ENCODE data around the gene THSD4.

Gene THSD4

GRCh38 chr15:71754660-71755059 lies 639.4 kb downstream of the THSD4 start:
- Histone ChIP-seq H3K36me3 (no peaks in the 10 kb centered on the region), H3K27me3 (no peaks in the 10 kb centered on the region), H3K27ac (no peak overlapping the region), H4K20me1 (no peaks in the 10 kb centered on the region), H3K9ac (no peak overlapping the region), H3K9me3 (replicated peaks in 1 of 11) (peaks cover 2 to 12% (median 6%) of the 10 kb centered on the region in 11 experiments; a peak in 19 of 22 replicates), H3K4me1 (peaks cover 11 to 47% (median 30%) of the 10 kb centered on the region in 10 experiments), H3K4me2 (0 out of 22 replicates have a peak overlapping the region, but pooled peaks of 1 of the 11 experiments have one; percentile 9), H3K4me3 (no peak overlapping the region)
- no peak for TF ChIP-seq Cebpa-rat (IDR thresholded peaks at IDR 0.05)

GRCh38 chr15:71755092-71755970 lies 640.1 kb downstream of the THSD4 start:
- Histone ChIP-seq H3K27me3 (no peaks in the 10 kb centered on the region), H3K36me3 (no peaks in the 10 kb centered on the region; a peak in 1 of 22 replicates), H3K4me2 (peak overlapping the region in 3 of 11 experiments; percentile 4 to 10 (median 9); a peak in 1 of 22 replicates), H4K20me1 (no peaks in the 10 kb centered on the region), H3K4me1 (peaks cover 11 to 43% (median 29%) of the 10 kb centered on the region in 10 experiments), H3K9ac (no peak overlapping the region), H3K4me3 (no peak overlapping the region), H3K9me3 (replicated peaks in 1 of 11) (peaks cover 9 to 18% (median 13%) of the 10 kb centered on the region in 11 experiments), H3K27ac (no peak overlapping the region)
- TF ChIP-seq Cebpa-rat (IDR thresholded peaks at IDR 0.05): no peak

- H3K27me3 ChIP-seq: no peaks in the 10 kb centered on the region
- peaks cover 15 to 32% (median 22%) of the 10 kb centered on the region in 10 experiments for H3K4me1 ChIP-seq
- H3K9ac ChIP-seq: no peak overlapping the region
- no peak overlapping the region for H3K27ac ChIP-seq
- no peaks in the 10 kb centered on the region; a peak in 1 of 22 replicates for H3K36me3 ChIP-seq
- peaks cover 18 to 32% (median 27%) of the 10 kb centered on the region in 11 experiments for H3K9me3 ChIP-seq (replicated peaks in 1 of 11)
- H3K4me2 ChIP-seq: no peak overlapping the region
- no peaks in the 10 kb centered on the region for H4K20me1 ChIP-seq
- TF ChIP-seq Cebpa-rat (IDR thresholded peaks at IDR 0.05): no peak
- no peak overlapping the region for H3K4me3 ChIP-seq
Observed at GRCh38 chr15:71756599-71757352, 641.5 kb downstream of the THSD4 start.

GRCh38 chr15:71757741-71758530 lies 642.7 kb downstream of the THSD4 start:
- Histone ChIP-seq H3K4me1 (peaks cover 5 to 20% (median 12%) of the 10 kb centered on the region in 10 experiments), H3K27me3 (no peaks in the 10 kb centered on the region), H3K27ac (no peak overlapping the region), H3K9ac (no peak overlapping the region), H3K36me3 (no peaks in the 10 kb centered on the region; a peak in 1 of 22 replicates), H3K9me3 (replicated peaks in 1 of 11) (peaks cover 18 to 34% (median 29%) of the 10 kb centered on the region in 11 experiments), H3K4me3 (no peak overlapping the region), H4K20me1 (no peaks in the 10 kb centered on the region), H3K4me2 (peak overlapping the region in 8 of 11 experiments; percentile 11 to 64 (median 24); a peak in 12 of 22 replicates)
- TF ChIP-seq Cebpa-rat (IDR thresholded peaks at IDR 0.05): no peak

GRCh38 chr15:71758711-71759110 lies 643.4 kb downstream of the THSD4 start:
- Histone ChIP-seq H3K4me1 (peaks cover 0 to 13% (median 7%) of the 10 kb centered on the region in 10 experiments; a peak in 14 of 20 replicates), H3K9ac (no peak overlapping the region), H3K4me3 (no peak overlapping the region), H3K36me3 (no peaks in the 10 kb centered on the region; a peak in 1 of 22 replicates), H3K27me3 (no peaks in the 10 kb centered on the region), H4K20me1 (no peaks in the 10 kb centered on the region), H3K4me2 (no peak overlapping the region), H3K27ac (no peak overlapping the region), H3K9me3 (replicated peaks in 1 of 11) (peaks cover 18 to 34% (median 29%) of the 10 kb centered on the region in 11 experiments)
- TF ChIP-seq Cebpa-rat (IDR thresholded peaks at IDR 0.05): no peak

GRCh38 chr15:71760852-71761251 lies 645.6 kb downstream of the THSD4 start:
- Histone ChIP-seq H3K36me3 (no peaks in the 10 kb centered on the region; a peak in 1 of 22 replicates), H3K4me2 (no peak overlapping the region), H3K9ac (no peak overlapping the region), H3K27me3 (no peaks in the 10 kb centered on the region), H3K4me1 (peaks cover 0 to 12% (median 6%) of the 10 kb centered on the region in 10 experiments; a peak in 14 of 20 replicates), H3K27ac (no peak overlapping the region), H3K4me3 (no peak overlapping the region), H3K9me3 (replicated peaks in 1 of 11) (peaks cover 15 to 34% (median 27%) of the 10 kb centered on the region in 11 experiments), H4K20me1 (no peaks in the 10 kb centered on the region)
- TF ChIP-seq Cebpa-rat (IDR thresholded peaks at IDR 0.05): no peak

- no peaks in the 10 kb centered on the region for H3K27me3 ChIP-seq
- H4K20me1 ChIP-seq: no peaks in the 10 kb centered on the region
- 0 out of 22 replicates have a peak overlapping the region, but pooled peaks of 2 of the 11 experiments have one; percentile 9 to 13 for H3K4me2 ChIP-seq
- no peaks in the 10 kb centered on the region; a peak in 1 of 22 replicates for H3K36me3 ChIP-seq
- H3K4me1 ChIP-seq: peaks cover 0 to 12% (median 6%) of the 10 kb centered on the region in 10 experiments; a peak in 14 of 20 replicates
- H3K9ac ChIP-seq: no peak overlapping the region
- H3K4me3 ChIP-seq: no peak overlapping the region
- no peak for TF ChIP-seq Cebpa-rat (IDR thresholded peaks at IDR 0.05)
- peaks cover 15 to 34% (median 27%) of the 10 kb centered on the region in 11 experiments for H3K9me3 ChIP-seq (replicated peaks in 1 of 11)
- H3K27ac ChIP-seq: no peak overlapping the region
Observed at GRCh38 chr15:71761649-71762048, 646.4 kb downstream of the THSD4 start.

GRCh38 chr15:71768184-71768583 lies 652.9 kb downstream of the THSD4 start:
- no peak overlapping the region for H3K4me3 ChIP-seq

More at GRCh38 chr15:71768184-71768583, 652.9 kb downstream of the THSD4 start:
- Histone ChIP-seq H3K9ac (no peak overlapping the region), H3K4me2 (no peak overlapping the region), H3K9me3 (replicated peaks in 1 of 11) (no peaks in the 10 kb centered on the region), H3K4me1 (no peaks in the 10 kb centered on the region), H3K36me3 (no peaks in the 10 kb centered on the region), H3K27me3 (no peaks in the 10 kb centered on the region), H3K27ac (no peak overlapping the region), H4K20me1 (no peaks in the 10 kb centered on the region)
- no peak for TF ChIP-seq Cebpa-rat (IDR thresholded peaks at IDR 0.05)
